ENCODE data around the gene CBFB. TPM values are rescaled to one million over a fixed set of nuclear protein-coding genes. Genes with fewer than 3 reads are reported as not detected.

Gene CBFB
- total and polyA plus RNA-seq, 2 experiments from 2014 or later, result 66.3 to 197 TPM

- no peak for TF ChIP-seq CTCF (IDR thresholded peaks at IDR 0.05; ENCODE audit: low read depth, low read length)
- Histone ChIP-seq H3K27ac (peak overlapping the region; percentile 16), H3K9me3 (ENCODE audit: low read depth) (no peaks in the 10 kb centered on the region), H3K36me3 (peaks cover 2% of the 10 kb centered on the region), H3K27me3 (no peaks in the 10 kb centered on the region), H3K4me1 (ENCODE audit: low read depth) (peaks cover 4% of the 10 kb centered on the region), H3K4me3 (no peak overlapping the region)
- no peak for DNase-seq (ENCODE audit: low read depth in 1 of 2, low spot score in 1 of 2)
Measured at GRCh38 chr16:67105246-67105645, 76.3 kb downstream of the CBFB start.

DNA sequence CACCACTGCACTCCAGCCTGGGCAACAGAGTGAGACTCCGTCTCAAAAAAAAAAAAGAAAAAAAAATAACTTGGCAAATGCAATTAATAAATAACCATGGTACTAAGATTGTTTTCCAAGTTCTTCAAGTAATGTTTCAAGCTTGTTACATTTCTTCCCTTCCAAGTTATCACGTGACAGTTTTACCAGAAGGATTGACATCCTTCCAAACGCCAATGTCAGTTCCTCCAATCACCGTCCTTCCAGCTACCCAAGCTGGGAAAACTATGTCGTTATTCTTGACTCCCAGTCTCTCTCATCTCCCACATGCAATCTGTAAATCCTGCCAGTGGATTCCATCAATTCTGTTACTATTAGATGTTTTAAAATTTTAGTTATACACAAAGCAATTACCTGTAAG is 76.9 kb downstream of the CBFB start:
- Histone ChIP-seq H3K4me3 (no peak overlapping the region), H3K36me3 (no peaks in the 10 kb centered on the region), H3K9me3 (ENCODE audit: low read depth) (no peaks in the 10 kb centered on the region), H3K27me3 (no peaks in the 10 kb centered on the region), H3K27ac (no peak overlapping the region), H3K4me1 (ENCODE audit: low read depth) (peaks cover 4% of the 10 kb centered on the region)
- no peak for DNase-seq (ENCODE audit: low read depth in 1 of 2, low spot score in 1 of 2)
- TF ChIP-seq CTCF (IDR thresholded peaks at IDR 0.05; ENCODE audit: low read depth, low read length), result no peak

DNA sequence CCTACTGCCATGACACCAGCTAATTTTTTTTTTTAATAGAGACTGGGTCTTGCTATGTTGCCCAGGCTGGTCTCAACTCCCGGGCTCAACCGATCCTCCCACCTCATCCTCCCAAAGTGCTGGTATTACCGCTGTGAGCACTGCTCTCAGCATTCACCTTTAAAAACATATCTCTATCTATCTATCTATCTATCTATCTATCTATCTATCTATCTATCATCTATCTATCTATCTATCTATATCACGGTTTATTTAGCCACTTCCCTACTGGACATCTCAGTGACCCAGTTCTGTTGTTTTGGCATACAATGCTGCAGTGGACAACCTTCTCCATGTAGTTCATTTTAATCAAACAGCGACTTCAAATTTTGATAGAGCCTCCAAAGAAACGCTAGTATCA is 79.5 kb downstream of the CBFB start:
- Histone ChIP-seq H3K36me3 (no peaks in the 10 kb centered on the region), H3K4me3 (no peak overlapping the region), H3K27me3 (no peaks in the 10 kb centered on the region), H3K27ac (no peak overlapping the region), H3K9me3 (ENCODE audit: low read depth) (no peaks in the 10 kb centered on the region), H3K4me1 (ENCODE audit: low read depth) (peaks cover 4% of the 10 kb centered on the region)
- no peak for DNase-seq (ENCODE audit: low read depth in 1 of 2, low spot score in 1 of 2)
- TF ChIP-seq CTCF (IDR thresholded peaks at IDR 0.05; ENCODE audit: low read depth, low read length), result no peak

GRCh38 chr16:67108931-67109406 is 80.0 kb downstream of the CBFB start:
- TF ChIP-seq CTCF (IDR thresholded peaks at IDR 0.05; ENCODE audit: low read depth, low read length), result no peak
- Histone ChIP-seq H3K4me1 (ENCODE audit: low read depth) (peaks cover 4% of the 10 kb centered on the region), H3K4me3 (peak overlapping the region; percentile 86), H3K36me3 (no peaks in the 10 kb centered on the region), H3K27ac (peak overlapping the region; percentile 79), H3K9me3 (ENCODE audit: low read depth) (no peaks in the 10 kb centered on the region), H3K27me3 (no peaks in the 10 kb centered on the region)
- no peak for DNase-seq (ENCODE audit: low read depth in 1 of 2, low spot score in 1 of 2)

DNA sequence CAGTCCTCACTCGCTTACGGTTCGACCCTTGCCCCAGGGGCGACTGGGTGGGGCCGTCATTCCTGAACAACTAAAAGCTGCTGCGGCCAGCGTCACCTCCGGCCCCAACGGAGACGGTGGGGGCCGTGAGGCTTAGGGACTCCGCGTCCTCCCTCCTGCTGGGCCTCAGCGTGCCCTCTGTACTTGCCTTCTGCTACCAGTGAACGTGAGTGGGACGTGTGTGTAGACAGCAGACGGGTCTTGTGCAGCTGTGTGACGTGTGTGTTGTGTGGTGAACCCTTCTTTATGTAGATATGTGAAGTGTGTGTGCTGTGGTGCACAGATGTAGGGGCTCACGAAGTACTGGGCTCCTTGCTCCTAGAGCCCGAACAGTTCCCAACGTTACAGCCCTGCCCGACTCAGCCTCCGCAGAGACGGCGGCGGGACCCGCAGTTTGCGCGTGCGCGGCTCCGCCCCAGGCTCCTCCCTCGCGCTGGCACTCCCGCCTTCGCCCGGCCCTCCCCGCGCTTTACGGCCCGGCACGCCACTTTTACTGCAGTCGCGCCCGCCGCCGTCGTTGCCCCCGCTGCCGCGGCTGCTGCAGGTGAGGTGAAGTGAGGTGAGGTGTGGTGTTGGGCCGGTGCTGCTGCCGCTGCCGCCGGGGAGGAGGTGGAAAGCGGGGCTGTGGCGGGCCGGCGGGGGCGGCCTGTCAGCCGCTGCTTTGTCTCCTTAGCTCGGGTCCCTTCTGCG is 80.6 kb downstream of the CBFB start, which contains the start of gene PHAF1:
PHAF1 (plus strand) TSS at position 535 of the 729 bp plus-strand sequence. CDS start 235 bp downstream, outside the sequence.
- peak within 1 kb of the TSS; percentile 86 for H3K4me3 ChIP-seq
- peak; percentile 93 to 95 for DNase-seq (ENCODE audit: low read depth in 1 of 2, low spot score in 1 of 2)
- no peaks in the 10 kb centered on the region for H3K36me3 ChIP-seq
- H3K27ac ChIP-seq, result peak within 1 kb of the TSS; percentile 79
- H3K9me3 ChIP-seq (ENCODE audit: low read depth), result no peaks in the 10 kb centered on the region
- peaks cover 4% of the 10 kb centered on the region for H3K4me1 ChIP-seq (ENCODE audit: low read depth)
- H3K27me3 ChIP-seq, result no peaks in the 10 kb centered on the region
- TF ChIP-seq CTCF (IDR thresholded peaks at IDR 0.05; ENCODE audit: low read depth, low read length), result no peak
